Bladder microvascular endothelial cell (primary cell): ENCODE measurements around the gene SYNDIG1. TPM values are rescaled to one million over a fixed set of nuclear protein-coding genes. Genes with fewer than 3 reads are reported as not detected.

Source experiments
- total RNA-seq: library from RNA; depleted of rRNA; stranded (reverse); fragments of >200 nt; gene quantifications from 2 replicates; pipeline ENCODE4 v1.2.3, GENCODE V29; 2014

SYNDIG1 gene
- total RNA-seq = not detected in 2 replicates

GRCh38 chr20:24469116-24469893 lies at the start of gene SYNDIG1:
Gene SYNDIG1 (plus strand): TSS chr20:24469629. CDS start chr20:24543098, 73,469 bp downstream.

